Left ventricle myocardium inferior (tissue), 1 donor: ENCODE data around the gene GNG12. TPM values are rescaled to one million over a fixed set of nuclear protein-coding genes. Genes with fewer than 3 reads are reported as not detected.

Experiments used
- DNase-seq: peaks from one replicate; pipeline ENCODE4 v3.0.0-alpha.2; 2020
- H3K27ac ChIP-seq: fragments of 200-600 bp; replicated peaks from 2 replicates; pipeline ENCODE4 v1.8.0; 2021
- H3K27me3 ChIP-seq: fragments of 200-600 bp; 2 replicates; pipeline ENCODE4 v1.8.0; 2021; ENCODE audit warnings: low read depth
- H3K36me3 ChIP-seq: fragments of 200-600 bp; 2 replicates; pipeline ENCODE4 v1.8.0; 2021
- H3K4me1 ChIP-seq: fragments of 200-600 bp; 2 replicates; pipeline ENCODE4 v1.8.0; 2021
- H3K4me3 ChIP-seq: fragments of 200-600 bp; 2 replicates; pipeline ENCODE4 v1.8.0; 2021; ENCODE audit warnings: mild to moderate bottlenecking, moderate library complexity
- H3K9me3 ChIP-seq: fragments of 200-600 bp; replicated peaks from 2 replicates; pipeline ENCODE4 v1.8.0; 2021
- CTCF ChIP-seq: fragments of 200-600 bp; IDR thresholded peaks from 2 replicates; pipeline ENCODE4 v1.8.0; 2021; ENCODE audit warnings: antibody characterized with exemption, mild to moderate bottlenecking, borderline replicate concordance
- intact Hi-C: fragments of 100-400 bp; cut with micrococcal nuclease; formaldehyde crosslinking; loops from one replicate; pipeline ENCODE4 v1.11.0; 2022
- total RNA-seq: library from RNA; stranded (reverse); fragmentation: NEBNext Ultra II Directional; extraction: Animal tissue kit (Norgen Biotek cat#: 25700); gene quantifications from one replicate; pipeline ENCODE4 v1.2.1, GENCODE V29; 2021
- donor health status: DM: no; HTN: yes; CAD: no; lungs with severe emphysema.

Gene GNG12
- total RNA-seq, 1 donor from 2014 or later = 35.1 TPM

- intact Hi-C loops = no loop called here
Measured at GRCh38 chr1:67677930-67678329, 155.3 kb downstream of the GNG12 start.

GRCh38 chr1:67677408-67677807 lies 155.9 kb downstream of the GNG12 start:
- peaks cover 18% of the 10 kb centered on the region for H3K4me1 ChIP-seq
- H3K4me3 ChIP-seq = no peak overlapping the region
- intact Hi-C loops = no loop called here
- TF ChIP-seq CTCF = no peak
- H3K27ac ChIP-seq = no peak overlapping the region
- no peaks in the 10 kb centered on the region for H3K36me3 ChIP-seq
- no peaks in the 10 kb centered on the region for H3K9me3 ChIP-seq
- no peak for DNase-seq
- H3K27me3 ChIP-seq = no peaks in the 10 kb centered on the region

More at GRCh38 chr1:67677930-67678329, 155.3 kb downstream of the GNG12 start:
- no peak overlapping the region for H3K4me3 ChIP-seq
- H3K4me1 ChIP-seq = peaks cover 19% of the 10 kb centered on the region
- TF ChIP-seq CTCF = no peak
- no peaks in the 10 kb centered on the region for H3K36me3 ChIP-seq
- H3K9me3 ChIP-seq = no peaks in the 10 kb centered on the region
- no peaks in the 10 kb centered on the region for H3K27me3 ChIP-seq
- H3K27ac ChIP-seq = no peak overlapping the region
- DNase-seq = no peak

GRCh38 chr1:67676946-67677345 lies 156.3 kb downstream of the GNG12 start:
- Histone ChIP-seq H3K4me1 (peaks cover 18% of the 10 kb centered on the region), H3K27me3 (no peaks in the 10 kb centered on the region), H3K4me3 (no peak overlapping the region), H3K36me3 (no peaks in the 10 kb centered on the region), H3K27ac (no peak overlapping the region), H3K9me3 (no peaks in the 10 kb centered on the region)
- no peak for TF ChIP-seq CTCF
- intact Hi-C loops = no loop called here
- DNase-seq = no peak

GRCh38 chr1:67676287-67676686 lies 157.0 kb downstream of the GNG12 start:
- no peaks in the 10 kb centered on the region for H3K27me3 ChIP-seq
- no peak overlapping the region for H3K4me3 ChIP-seq
- peaks cover 18% of the 10 kb centered on the region for H3K4me1 ChIP-seq
- intact Hi-C loops = no loop called here
- no peaks in the 10 kb centered on the region for H3K36me3 ChIP-seq
- no peaks in the 10 kb centered on the region for H3K9me3 ChIP-seq
- no peak overlapping the region for H3K27ac ChIP-seq
- no peak for DNase-seq
- no peak for TF ChIP-seq CTCF

GRCh38 chr1:67675800-67676199 lies 157.5 kb downstream of the GNG12 start:
- Histone ChIP-seq H3K4me1 (peaks cover 18% of the 10 kb centered on the region), H3K27me3 (no peaks in the 10 kb centered on the region), H3K4me3 (no peak overlapping the region), H3K9me3 (no peaks in the 10 kb centered on the region), H3K36me3 (no peaks in the 10 kb centered on the region), H3K27ac (no peak overlapping the region)
- intact Hi-C loops = no loop called here
- no peak for TF ChIP-seq CTCF
- no peak for DNase-seq
